ENCODE results near the gene FAM120B.

Gene FAM120B

GRCh38 chr6:170448751-170449630, 142.4 kb downstream of the FAM120B start:
- DNase-seq: no peak

- no peak for DNase-seq
Observed at GRCh38 chr6:170449835-170450753, 143.5 kb downstream of the FAM120B start.

GRCh38 chr6:170450916-170451761, 144.6 kb downstream of the FAM120B start:
- DNase-seq: no peak

GRCh38 chr6:170451762-170452651, 145.4 kb downstream of the FAM120B start:
- DNase-seq: no peak

- DNase-seq: no peak
Observed at GRCh38 chr6:170452767-170453545, 146.4 kb downstream of the FAM120B start.

GRCh38 chr6:170453586-170454511, 147.3 kb downstream of the FAM120B start:
- DNase-seq: no peak

- DNase-seq: no peak
Observed at GRCh38 chr6:170454512-170455285, 148.1 kb downstream of the FAM120B start.

GRCh38 chr6:170455335-170455979, 148.9 kb downstream of the FAM120B start:
- no peak for DNase-seq

GRCh38 chr6:170456334-170456733, 149.8 kb downstream of the FAM120B start:
- no peak for DNase-seq
